GM10248 (cell line): ENCODE data around the gene CTRL.
"Not testable (repeated sequence)": the region's sequence is repeated elsewhere in the genome, so short reads cannot be mapped to it uniquely, and the experiment has no call there.

Experiments
- CTCF ChIA-PET: fragments of 300-600 bp; sonication (Branson Sonifier 250); formaldehyde crosslinking; extraction: SDS; loops from one replicate; lab custom pipeline; 2021; ENCODE audit warnings: antibody characterized with exemption; lab: Yijun Ruan, JAX
- POLR2A ChIA-PET: fragments of 350-650 bp; sonication (Branson Sonifier 250); formaldehyde crosslinking; extraction: SDS; loops from one replicate; lab custom pipeline; 2020; ENCODE audit warnings: antibody characterized with exemption; lab: Yijun Ruan, JAX
- DNase-seq: peaks from one replicate; pipeline ENCODE4 v3.0.0; 2012; ENCODE audit errors: extremely low spot score
- CTCF ChIP-seq: IDR thresholded peaks from 2 replicates; pipeline ENCODE4 v1.5.1; 2012; ENCODE audit warnings: mild to moderate bottlenecking, low read depth; ENCODE audit errors: extremely low read depth, missing control alignments, control extremely low read depth

CTRL gene

GRCh38 chr16:67922221-67922620 lies 9.4 kb downstream of the CTRL start:
- CTCF ChIA-PET = interaction anchor here (1.1 to 1.2 kb wide), 2 partner anchors 13 to 81 kb away, joined by 3 read pairs; no protein-coding TSS in a partner anchor
- DNase-seq = no peak
- no peak for TF ChIP-seq CTCF
- POLR2A ChIA-PET = no interaction called here

- ChIA-PET CTCF (interaction anchor here (0.6 to 3.2 kb wide), 13 partner anchors 9 to 247 kb away, joined by 3 to 14 read pairs (median 3); no protein-coding TSS in a partner anchor), POLR2A (interaction anchor here (0.5 kb wide), 1 partner anchor 27 kb away, joined by 3 read pairs; the partner anchor contains the start of gene PSKH1)
- no peak for DNase-seq
- TF ChIP-seq CTCF = no peak
Observed at GRCh38 chr16:67919622-67920221, 11.9 kb downstream of the CTRL start.

- ChIA-PET POLR2A (no interaction called here), CTCF (interaction anchor here (0.8 to 5.2 kb wide), 5 partner anchors 11 to 397 kb away, joined by 3 to 20 read pairs (median 5); no protein-coding TSS in a partner anchor)
- no peak for DNase-seq
- no peak for TF ChIP-seq CTCF
Observed at GRCh38 chr16:67917852-67918236, 13.8 kb downstream of the CTRL start.

GRCh38 chr16:67917140-67917851 lies 14.4 kb downstream of the CTRL start:
- CTCF ChIA-PET = interaction anchor here (1.0 to 5.2 kb wide), 3 partner anchors 34 to 396 kb away, joined by 4 to 20 read pairs (median 5); no protein-coding TSS in a partner anchor
- no peak for TF ChIP-seq CTCF
- POLR2A ChIA-PET = no interaction called here
- DNase-seq = no peak

- DNase-seq = no peak
- ChIA-PET CTCF (interaction anchor here (0.6 to 5.2 kb wide), 4 partner anchors 12 to 100 kb away, joined by 3 to 20 read pairs (median 6); no protein-coding TSS in a partner anchor), POLR2A (no interaction called here)
- TF ChIP-seq CTCF = no peak
Observed at GRCh38 chr16:67915831-67916723, 15.6 kb downstream of the CTRL start.

- CTCF ChIA-PET = interaction anchor here (0.6 to 5.2 kb wide), 5 partner anchors 13 to 125 kb away, joined by 3 to 20 read pairs (median 5); no protein-coding TSS in a partner anchor
- DNase-seq, POLR2A ChIA-PET: not testable (repeated sequence)
Observed at GRCh38 chr16:67915496-67915769, 16.2 kb downstream of the CTRL start.
